Retina (tissue), 1 donor: ENCODE results near the gene BCL11A.

Source experiments
- DNase-seq: peaks from one replicate; pipeline ENCODE4 v3.0.0-alpha.2; 2016

Gene BCL11A

GRCh38 chr2:60558536-60558935 lies 5.1 kb upstream of the BCL11A start:
- no peak for DNase-seq

GRCh38 chr2:60557486-60557864 lies 4.0 kb upstream of the BCL11A start:
- DNase-seq, result no peak

- peak; percentile 47 for DNase-seq
Observed at GRCh38 chr2:60556576-60557485, 3.4 kb upstream of the BCL11A start.

GRCh38 chr2:60556175-60556574 lies 2.7 kb upstream of the BCL11A start:
- DNase-seq, result no peak

GRCh38 chr2:60555783-60556139 lies 2.3 kb upstream of the BCL11A start:
- no peak for DNase-seq

DNA sequence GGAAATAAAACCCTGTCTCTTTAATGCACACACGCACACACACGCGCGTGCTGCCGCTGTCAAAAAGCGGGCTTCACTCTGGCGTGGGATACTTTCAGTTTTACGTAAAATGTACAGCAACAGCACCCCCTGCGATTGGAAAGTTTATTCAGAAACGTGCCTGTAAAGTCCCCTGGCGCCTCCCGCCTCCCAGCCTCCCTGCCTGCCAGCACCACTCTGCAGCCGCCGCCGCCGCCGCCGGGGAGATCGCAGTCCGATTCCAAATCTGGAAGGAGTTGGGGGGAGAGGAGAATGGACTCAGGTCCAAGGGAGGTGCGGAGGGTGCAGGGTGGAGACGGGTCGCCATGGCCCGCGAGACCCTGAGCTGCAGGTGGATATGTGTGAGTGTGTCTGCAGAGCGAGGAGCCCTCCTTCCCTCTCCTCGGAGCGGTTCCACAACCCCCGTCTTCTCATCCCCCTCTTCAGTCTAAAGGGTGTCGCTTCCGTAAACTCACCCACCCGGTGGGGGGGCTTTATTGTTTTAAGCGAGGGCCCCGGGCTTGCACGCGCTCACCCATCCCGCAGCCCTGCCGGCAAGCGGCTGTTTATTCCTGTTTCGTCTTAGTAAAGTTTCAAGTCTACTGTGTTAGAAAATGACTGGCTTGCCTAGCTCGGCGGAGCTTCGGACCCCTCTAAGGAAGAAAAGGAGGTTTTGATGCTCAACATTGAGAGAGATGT lies 1.8 kb upstream of the BCL11A start:
- peak; percentile 90 for DNase-seq

DNA sequence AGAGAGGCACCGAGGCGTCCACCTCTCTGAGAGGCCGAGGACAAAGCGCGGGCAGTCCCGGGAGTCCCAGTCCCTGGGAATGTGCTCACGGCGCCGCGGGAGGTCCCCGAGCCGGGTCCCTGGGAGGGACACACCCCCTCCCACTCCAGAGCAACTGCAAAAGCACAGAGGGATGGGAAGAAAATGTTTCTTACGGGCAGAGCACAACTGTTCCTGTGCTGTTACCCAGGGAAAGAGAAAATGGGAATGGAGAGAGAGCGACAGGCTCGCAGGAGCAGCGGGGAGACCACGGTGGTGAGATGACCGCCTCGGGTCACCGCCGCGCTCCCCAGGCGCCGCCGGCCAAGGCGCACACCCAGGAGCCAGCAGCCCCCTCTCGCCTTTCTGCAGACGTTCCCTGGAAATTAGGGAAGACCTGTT lies 1.2 kb upstream of the BCL11A start:
- peak; percentile 86 for DNase-seq

DNA sequence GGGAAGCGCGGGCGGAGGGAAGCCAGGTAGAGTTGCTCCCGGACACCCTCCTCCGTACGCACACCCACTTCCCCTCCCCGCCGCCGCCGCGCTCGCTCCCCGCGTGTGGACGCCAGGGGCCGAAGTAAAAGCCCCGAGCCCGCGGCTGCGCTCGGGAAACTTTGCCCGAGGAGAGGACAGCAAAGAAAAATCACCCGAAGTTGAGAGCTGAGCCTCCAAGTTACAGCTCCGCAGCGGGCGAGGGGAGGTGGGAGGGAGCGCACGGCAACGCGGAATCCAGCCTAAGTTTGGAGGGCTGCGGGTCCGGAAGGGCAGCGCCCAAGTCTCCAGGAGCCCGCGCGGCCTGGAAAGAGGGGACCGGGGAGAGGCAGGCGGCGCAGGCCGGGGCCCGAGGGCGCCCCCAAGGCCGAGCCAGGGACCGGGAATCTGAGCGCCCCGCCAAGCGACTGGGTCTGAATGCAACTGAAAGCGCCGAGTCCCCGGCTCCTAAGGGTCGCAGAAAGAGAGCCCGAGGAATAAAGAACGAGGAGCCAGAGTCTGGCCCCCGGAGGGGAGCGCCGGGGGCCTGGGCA lies 706 bp upstream of the BCL11A start:
- peak; percentile 88 for DNase-seq

- DNase-seq, result no peak
Observed at GRCh38 chr2:60552851-60553494, 481 bp downstream of the BCL11A start.

- peak; percentile 84 for DNase-seq
Observed at GRCh38 chr2:60552078-60552850, 1.2 kb downstream of the BCL11A start.

DNA sequence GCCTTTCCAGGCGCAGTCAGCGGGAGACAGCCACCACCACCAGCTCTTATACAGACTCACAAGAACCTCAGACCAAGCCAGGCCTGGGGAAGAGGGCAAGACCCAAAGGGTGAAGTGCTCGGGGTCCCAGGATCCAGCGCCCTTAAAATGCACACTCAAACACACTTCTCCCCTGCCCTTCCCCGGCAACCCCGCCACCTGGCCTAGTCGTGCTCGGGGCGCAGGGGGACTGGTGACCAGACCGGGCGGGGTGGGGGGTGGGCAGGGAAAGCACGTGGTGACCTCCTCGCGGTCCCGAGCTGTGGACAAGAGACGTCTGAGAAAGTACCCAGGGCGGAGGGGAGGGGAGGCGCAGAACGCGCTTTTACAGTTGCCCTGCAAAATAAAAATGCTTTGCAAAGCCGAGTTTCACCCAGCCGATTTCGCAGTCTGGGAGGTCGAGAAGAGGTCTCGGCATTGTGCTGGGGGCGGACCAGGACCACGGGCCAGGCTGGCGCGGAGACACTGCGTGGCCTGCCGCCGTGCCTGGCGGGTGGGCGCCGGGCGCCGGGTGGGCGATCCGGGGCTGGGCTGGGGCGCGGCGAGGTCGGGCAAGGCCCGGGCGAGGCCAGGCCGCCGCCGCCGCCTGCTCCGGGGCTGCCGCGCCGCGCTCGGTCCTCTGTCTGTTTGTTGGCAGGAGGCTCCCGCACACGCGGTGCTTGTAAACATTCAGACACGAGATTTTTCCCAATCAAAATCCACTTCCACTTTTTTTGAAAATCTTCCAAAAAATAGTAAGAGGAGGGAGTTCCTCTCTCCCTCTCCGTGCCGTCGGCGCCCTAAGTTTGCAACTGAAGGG lies 2.0 kb downstream of the BCL11A start:
- peak; percentile 72 for DNase-seq

DNA sequence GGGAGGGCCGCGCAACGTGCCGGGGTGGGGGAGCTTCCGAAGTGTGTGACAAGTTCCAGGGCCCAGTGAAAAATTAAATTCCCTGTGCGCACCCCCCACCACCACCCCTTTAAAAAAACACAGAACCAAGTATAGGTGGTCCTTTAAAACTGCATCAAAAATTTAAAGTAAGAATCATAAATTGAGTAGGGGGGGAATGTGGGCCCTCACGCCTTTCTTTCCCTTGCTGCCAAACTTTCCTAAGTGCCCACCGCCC lies 2.5 kb downstream of the BCL11A start:
- DNase-seq, result no peak

- peak; percentile 93 for DNase-seq
Observed at GRCh38 chr2:60550178-60550983, 3.1 kb downstream of the BCL11A start.

DNA sequence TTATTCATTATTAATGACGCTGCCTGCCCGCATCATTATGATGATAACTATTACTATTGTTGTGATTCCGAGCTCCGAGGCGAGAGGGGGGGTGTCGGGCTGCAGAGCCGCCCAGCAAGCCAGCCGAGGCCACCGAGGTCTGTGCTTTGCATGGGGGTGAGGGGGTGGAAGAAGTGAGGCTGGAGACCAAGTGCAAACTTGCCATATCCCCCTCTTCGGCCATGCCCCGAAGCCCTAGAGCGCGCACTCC lies 3.6 kb downstream of the BCL11A start:
- peak; percentile 91 for DNase-seq

DNA sequence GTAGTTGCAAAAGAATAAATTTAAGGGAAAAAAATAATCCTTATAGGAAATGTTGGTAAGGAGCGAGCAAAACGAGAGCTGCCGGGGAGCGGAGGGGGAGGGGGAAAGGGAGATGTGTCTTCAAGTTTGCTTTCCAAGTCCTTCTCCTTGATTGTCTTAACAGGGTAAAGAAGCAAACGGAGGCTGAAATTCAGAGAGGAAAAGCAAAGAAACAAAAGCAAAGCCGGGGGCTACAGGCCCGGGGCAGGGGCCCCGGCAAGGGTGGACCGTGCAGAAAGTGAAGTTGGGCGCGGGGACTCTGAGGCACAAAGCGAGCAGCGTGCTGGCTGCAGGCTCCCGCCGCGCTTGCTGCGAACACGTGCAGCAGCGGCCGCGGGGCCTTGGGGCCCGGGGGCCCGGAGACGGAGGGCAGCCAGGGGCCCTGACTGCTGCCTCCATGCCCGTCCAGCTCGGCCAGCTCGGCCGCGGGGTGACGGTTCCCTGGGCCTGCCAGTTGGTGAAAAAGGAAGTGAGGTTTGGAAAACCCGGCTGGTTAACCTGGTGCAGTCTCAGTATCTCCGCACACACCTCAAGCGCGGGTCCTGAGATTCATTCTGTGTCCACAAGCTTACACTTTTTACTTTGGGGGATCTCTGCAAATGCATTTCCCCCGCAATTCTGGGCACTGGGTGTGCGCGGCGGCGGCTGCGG lies 4.1 kb downstream of the BCL11A start:
- DNase-seq, result peak; percentile 91

DNA sequence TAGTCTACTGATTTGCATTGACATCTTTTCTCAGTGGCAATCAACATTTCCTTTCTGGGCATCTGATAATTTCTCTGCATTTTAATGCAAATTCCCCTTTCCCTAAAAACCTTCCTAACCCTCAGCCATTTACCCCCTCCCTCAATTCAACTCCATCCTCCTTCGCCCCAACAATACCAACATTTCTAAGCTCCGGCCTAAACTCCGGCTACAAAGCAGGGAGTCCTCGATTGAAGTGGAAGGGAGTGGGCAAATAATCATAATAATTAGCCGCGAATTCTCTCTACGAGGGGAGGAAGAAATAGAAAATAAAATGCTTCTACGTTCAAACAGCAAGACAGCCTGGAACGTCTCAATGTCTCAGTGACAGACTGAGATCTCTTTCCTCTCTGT lies 4.6 kb downstream of the BCL11A start:
- DNase-seq, result no peak

- DNase-seq, result no peak
Observed at GRCh38 chr2:60548311-60548710, 5.1 kb downstream of the BCL11A start.

DNA sequence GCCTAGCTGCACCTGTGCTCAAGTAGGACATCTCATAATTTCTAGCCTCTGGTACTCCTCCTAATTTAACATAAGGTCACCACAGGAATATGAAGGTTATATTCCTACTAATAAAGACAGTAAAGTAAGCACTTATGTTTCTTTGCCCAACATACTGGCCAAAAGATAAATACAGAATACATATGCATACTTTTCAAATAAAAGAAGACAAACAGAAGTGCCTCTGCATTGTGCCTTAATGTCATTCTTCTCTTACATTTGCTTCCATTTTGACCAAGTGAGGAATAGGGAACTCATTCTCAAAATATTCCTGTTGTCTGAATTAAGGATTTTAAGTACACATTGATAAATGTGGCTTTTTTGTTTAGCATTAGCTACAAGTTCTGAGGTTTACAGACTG lies 5.6 kb downstream of the BCL11A start:
- no peak for DNase-seq

DNA sequence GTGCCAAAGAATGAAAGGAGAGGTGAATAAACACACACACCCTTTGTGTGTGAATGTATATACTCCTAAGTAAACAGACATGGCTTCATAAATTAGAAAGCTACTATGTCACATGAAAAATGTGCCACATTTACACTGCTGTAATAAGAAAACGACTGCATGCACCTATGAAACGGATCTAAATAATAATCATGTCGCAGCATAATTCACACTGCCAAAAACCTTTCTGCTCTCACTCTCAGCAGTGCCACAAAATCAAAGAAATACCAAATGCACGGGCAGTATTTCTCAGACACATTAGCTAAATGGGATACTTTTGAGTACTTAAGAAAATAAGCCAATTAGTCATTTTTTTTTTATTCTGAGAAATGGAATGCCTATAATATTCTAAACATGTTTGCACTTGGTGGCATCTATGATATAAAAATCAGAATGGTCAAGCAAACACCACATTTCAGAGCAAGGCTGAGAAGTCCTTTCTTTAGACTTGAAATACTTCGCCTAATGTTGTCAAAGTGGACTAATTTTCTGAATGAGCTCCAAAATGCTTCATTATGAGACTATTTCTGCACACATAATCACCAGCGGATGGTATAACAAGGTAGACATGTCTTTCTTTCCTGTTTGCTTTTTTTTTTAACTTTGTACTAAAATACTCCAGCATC lies 6.6 kb downstream of the BCL11A start:
- no peak for DNase-seq

GRCh38 chr2:60544954-60545560 lies 8.4 kb downstream of the BCL11A start:
- DNase-seq, result no peak
